Kidney epithelial cell (primary cell): ENCODE measurements around the gene TLCD1. TPM values are rescaled to one million over a fixed set of nuclear protein-coding genes. Genes with fewer than 3 reads are reported as not detected.

Experiments used
- DNase-seq: peaks from one replicate; pipeline ENCODE4 v3.0.0-alpha.2; 2010; ENCODE audit warnings: low read depth
- H3K27me3 ChIP-seq: 2 replicates; pipeline ENCODE4 v1.6.0; 2011; ENCODE audit warnings: low read length; ENCODE audit not compliant: control insufficient read depth, insufficient read depth
- H3K36me3 ChIP-seq: 2 replicates; pipeline ENCODE4 v1.5.1; 2011; ENCODE audit warnings: low read length; ENCODE audit not compliant: control insufficient read depth, insufficient read depth
- H3K4me3 ChIP-seq: 2 replicates; pipeline ENCODE4 v1.5.1; 2011; ENCODE audit warnings: low read depth, mild to moderate bottlenecking, control low read depth, low read length
- CTCF ChIP-seq: IDR thresholded peaks from 2 replicates; pipeline ENCODE4 v1.5.1; 2011; ENCODE audit warnings: mild to moderate bottlenecking, moderate library complexity, low read length, control low read depth, inconsistent platforms; ENCODE audit not compliant: insufficient read depth, poor library complexity, severe bottlenecking
- total RNA-seq: library from RNA; depleted of rRNA; stranded (reverse); fragments of >200 nt; gene quantifications from 2 replicates; pipeline ENCODE4 v1.2.3, GENCODE V29; 2015

Gene TLCD1
- total RNA-seq, 1 donor from 2014 or later = 5.1 TPM

DNA sequence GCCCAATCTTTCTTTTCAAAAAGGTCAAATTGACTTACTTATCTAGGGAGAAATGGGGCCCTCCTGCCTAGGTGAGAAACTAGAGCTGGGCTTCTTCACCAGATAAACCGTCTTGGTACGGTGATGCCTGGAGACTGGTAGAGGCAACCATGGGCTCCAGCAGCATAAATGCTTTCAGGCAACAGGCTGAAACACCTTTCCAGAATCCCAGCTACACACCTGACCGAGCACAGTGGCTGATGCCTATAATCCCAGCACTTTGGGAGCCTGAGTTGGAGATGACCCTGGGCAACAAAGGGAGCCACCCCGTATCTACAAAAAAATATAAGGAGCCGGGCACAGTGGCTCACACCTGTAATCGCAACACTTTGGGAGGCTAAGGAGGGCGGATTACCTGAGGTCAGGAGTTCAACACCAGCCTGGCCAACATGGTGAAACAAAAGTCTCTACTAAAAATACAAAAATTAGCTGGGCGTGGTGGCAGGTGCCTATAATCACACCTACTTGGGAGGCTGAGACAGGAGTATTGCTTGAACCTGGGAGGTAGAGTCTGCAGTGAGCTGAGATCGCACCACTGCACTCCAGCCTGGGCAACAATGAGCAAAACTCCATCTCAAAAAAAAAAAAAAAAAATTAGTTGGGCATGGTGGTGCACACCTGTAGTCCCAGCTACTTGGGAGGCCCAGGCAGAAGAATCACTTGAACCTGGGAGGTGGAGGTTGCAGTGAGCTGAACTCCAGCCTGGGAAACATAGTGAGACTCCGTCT lies 25.8 kb upstream of the TLCD1 start:
- peaks cover 7% of the 10 kb centered on the region for H3K36me3 ChIP-seq
- TF ChIP-seq CTCF = no peak
- DNase-seq = no peak
- H3K4me3 ChIP-seq = no peak overlapping the region
- no peaks in the 10 kb centered on the region for H3K27me3 ChIP-seq

DNA sequence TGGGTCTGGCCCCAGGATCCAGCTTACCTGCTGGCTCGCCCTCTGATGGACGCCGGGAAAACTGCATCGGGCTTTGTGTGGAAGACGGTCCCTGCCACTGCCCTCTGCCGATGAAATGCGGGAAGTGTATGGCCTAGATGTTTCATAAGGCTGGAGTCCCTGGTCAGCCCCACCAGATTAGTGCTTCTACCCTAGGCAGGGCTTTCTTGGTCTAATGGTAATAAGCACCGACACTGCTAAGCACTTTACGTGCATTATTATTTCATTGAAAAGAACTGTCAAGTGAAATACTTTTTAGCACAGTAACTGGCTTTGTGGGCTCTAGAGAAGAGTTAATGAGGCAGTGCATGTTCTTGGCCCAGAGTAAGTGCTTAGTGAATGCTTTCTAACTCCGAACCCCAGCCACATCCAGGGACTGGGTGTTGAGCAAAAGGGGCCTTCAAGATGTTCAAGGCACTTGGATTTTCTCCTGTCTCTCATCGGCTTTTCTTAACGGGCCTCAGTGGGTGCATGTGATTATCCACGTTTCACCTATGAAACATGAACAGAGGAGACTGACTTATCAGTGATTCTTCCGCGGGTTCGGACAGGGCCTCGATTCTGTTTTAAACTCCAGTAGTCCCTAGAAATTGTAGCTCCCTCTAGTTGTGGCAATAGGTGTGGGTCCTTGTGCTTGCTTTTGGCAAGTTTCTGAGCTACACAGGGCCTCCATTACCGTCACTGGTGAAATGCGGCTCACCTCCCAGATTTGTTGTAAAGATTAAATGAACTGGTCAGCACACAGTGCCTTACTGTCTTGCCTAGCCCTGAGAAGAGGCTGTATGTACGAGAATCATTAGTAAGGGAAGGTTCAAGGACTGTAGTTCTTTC lies 24.4 kb upstream of the TLCD1 start:
- peak; percentile 100 for TF ChIP-seq CTCF
- peaks cover 9% of the 10 kb centered on the region for H3K36me3 ChIP-seq
- no peaks in the 10 kb centered on the region for H3K27me3 ChIP-seq
- DNase-seq = no peak
- H3K4me3 ChIP-seq = no peak overlapping the region

- H3K36me3 ChIP-seq = peaks cover 9% of the 10 kb centered on the region
- no peaks in the 10 kb centered on the region for H3K27me3 ChIP-seq
- no peak for TF ChIP-seq CTCF
- no peak overlapping the region for H3K4me3 ChIP-seq
- DNase-seq = no peak
Measured at GRCh38 chr17:28749516-28750177, 23.6 kb upstream of the TLCD1 start.

GRCh38 chr17:28748852-28749515 lies 23.0 kb upstream of the TLCD1 start:
- H3K27me3 ChIP-seq = no peaks in the 10 kb centered on the region
- H3K4me3 ChIP-seq = no peak overlapping the region
- no peak for DNase-seq
- TF ChIP-seq CTCF = no peak
- H3K36me3 ChIP-seq = peaks cover 9% of the 10 kb centered on the region

DNA sequence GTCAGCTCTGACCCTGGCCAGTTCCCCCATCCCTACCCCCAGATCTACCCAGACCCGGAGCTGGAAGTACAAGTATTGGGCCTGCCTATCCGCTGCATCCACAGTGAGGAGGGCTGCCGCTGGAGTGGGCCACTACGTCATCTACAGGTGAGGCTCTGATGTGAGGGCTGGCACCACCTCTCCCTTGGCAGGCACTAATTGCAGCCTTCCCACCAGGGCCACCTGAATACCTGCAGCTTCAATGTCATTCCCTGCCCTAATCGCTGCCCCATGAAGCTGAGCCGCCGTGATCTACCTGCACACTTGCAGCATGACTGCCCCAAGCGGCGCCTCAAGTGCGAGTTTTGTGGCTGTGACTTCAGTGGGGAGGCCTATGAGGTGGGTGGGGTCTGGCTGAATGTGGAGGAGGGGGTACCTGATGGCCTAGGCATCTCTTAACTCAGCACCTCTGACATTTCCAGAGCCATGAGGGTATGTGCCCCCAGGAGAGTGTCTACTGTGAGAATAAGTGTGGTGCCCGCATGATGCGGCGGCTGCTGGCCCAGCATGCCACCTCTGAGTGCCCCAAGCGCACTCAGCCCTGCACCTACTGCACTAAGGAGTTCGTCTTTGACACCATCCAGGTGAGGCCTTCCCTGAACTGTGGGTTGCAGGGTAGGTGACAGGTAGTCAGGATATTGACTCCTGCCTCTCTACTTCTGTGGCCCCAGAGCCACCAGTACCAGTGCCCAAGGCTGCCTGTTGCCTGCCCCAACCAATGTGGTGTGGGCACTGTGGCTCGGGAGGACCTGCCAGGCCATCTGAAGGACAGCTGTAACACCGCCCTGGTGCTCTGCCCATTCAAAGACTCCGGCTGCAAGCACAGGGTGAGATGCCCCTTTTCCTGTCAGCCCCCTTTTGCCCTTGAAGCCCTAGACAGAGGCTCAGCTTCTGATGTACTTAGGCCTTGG lies 22.0 kb upstream of the TLCD1 start:
- no peak for DNase-seq
- TF ChIP-seq CTCF = no peak
- no peak overlapping the region for H3K4me3 ChIP-seq
- peaks cover 9% of the 10 kb centered on the region for H3K36me3 ChIP-seq
- H3K27me3 ChIP-seq = no peaks in the 10 kb centered on the region
